Measurements from ENCODE around the gene TTLL5. TPM values are rescaled to one million over a fixed set of nuclear protein-coding genes. Genes with fewer than 3 reads are reported as not detected.

TTLL5 gene
- total RNA-seq, 3 donors from 2014 or later (not counting 1 experiment from before 2014, with no cell fraction given): 27.1 to 34.3 (median 32.5) TPM

DNA sequence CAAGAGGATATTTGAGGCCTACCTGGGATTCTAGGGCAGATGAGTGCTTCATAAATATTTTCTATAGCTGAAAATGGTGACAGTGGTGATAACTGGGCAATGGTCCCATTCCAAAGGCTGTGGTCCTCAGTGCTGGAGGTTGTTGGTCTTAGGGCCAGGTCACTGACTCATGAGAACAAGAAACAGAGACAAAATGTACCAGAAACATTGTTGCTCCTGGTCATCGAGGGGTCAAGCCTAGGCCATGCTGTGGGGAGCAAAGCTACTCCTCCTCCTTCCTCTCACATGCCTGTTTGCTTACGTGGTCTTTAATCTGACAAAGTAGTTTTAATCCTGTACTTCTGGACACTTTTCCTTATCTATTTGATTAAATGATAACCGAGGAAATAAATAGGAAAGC, 34.2 kb upstream of the TTLL5 start:
- H3K9me3 ChIP-seq (ENCODE audit: control insufficient read depth, insufficient read depth, low read length): no peaks in the 10 kb centered on the region
- Mint-ChIP-seq H3K36me3 (no peaks in the 10 kb centered on the region), H3K27me3 (ENCODE audit: low read depth in 2 of 2) (no peaks in the 10 kb centered on the region), H3K4me3 (no peak overlapping the region), H3K4me1 (no peaks in the 10 kb centered on the region), H3K27ac (no peak overlapping the region), H3K9me3 (no peaks in the 10 kb centered on the region)
- DNase-seq (no peak), ATAC-seq (no peak)
- H3K27me3 ChIP-seq (ENCODE audit: control insufficient read depth, insufficient read depth, low read length): no peaks in the 10 kb centered on the region
- H3K36me3 ChIP-seq (ENCODE audit: control insufficient read depth, insufficient read depth, low read length): no peaks in the 10 kb centered on the region
- no peak overlapping the region for H3K4me3 ChIP-seq (ENCODE audit: low read length)
- no peaks in the 10 kb centered on the region for H3K4me1 ChIP-seq (ENCODE audit: control insufficient read depth, insufficient read depth, low read length)
- no peak overlapping the region for H3K27ac ChIP-seq (ENCODE audit: low read length)
- TF ChIP-seq, protein P1, sequence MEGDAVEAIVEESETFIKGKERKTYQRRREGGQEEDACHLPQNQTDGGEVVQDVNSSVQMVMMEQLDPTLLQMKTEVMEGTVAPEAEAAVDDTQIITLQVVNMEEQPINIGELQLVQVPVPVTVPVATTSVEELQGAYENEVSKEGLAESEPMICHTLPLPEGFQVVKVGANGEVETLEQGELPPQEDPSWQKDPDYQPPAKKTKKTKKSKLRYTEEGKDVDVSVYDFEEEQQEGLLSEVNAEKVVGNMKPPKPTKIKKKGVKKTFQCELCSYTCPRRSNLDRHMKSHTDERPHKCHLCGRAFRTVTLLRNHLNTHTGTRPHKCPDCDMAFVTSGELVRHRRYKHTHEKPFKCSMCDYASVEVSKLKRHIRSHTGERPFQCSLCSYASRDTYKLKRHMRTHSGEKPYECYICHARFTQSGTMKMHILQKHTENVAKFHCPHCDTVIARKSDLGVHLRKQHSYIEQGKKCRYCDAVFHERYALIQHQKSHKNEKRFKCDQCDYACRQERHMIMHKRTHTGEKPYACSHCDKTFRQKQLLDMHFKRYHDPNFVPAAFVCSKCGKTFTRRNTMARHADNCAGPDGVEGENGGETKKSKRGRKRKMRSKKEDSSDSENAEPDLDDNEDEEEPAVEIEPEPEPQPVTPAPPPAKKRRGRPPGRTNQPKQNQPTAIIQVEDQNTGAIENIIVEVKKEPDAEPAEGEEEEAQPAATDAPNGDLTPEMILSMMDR (IDR thresholded peaks at IDR 0.05): no peak
- 81% methylated on average over 1 of the region's 3 CpGs for WGBS (ENCODE audit: insufficient coverage)
- intact Hi-C loops (cut with micrococcal nuclease): no loop called here

DNA sequence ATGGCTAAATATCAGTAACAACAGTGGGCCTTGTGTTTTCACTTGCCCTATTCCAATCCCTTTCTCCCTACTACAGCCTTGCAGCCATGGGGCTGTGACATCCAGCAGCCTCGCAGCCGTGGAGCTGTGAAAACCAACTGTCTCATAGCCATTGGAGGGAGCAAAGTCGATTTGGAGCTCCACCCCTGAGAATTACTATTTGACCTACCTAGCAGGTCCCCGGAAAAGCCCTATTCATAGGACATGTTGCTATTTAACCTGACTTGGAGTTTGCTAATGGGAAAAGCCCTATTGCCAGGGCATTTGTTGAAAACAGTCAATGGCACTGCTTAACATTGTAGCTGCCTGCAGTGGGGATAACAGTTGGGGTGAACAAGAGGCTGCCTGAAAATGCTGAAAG, 33.6 kb upstream of the TTLL5 start:
- no peak for DNase-seq
- H3K4me3 Mint-ChIP-seq: no peak overlapping the region
- Histone ChIP-seq H3K27me3 (ENCODE audit: control insufficient read depth, insufficient read depth, low read length) (no peaks in the 10 kb centered on the region), H3K36me3 (ENCODE audit: control insufficient read depth, insufficient read depth, low read length) (no peaks in the 10 kb centered on the region), H3K27ac (ENCODE audit: low read length) (no peak overlapping the region), H3K4me1 (ENCODE audit: control insufficient read depth, insufficient read depth, low read length) (no peaks in the 10 kb centered on the region), H3K4me3 (ENCODE audit: low read length) (no peak overlapping the region), H3K9me3 (ENCODE audit: control insufficient read depth, insufficient read depth, low read length) (no peaks in the 10 kb centered on the region)
- H3K27me3 Mint-ChIP-seq (ENCODE audit: low read depth in 2 of 2): no peaks in the 10 kb centered on the region
- ATAC-seq: no peak
- no peaks in the 10 kb centered on the region for H3K9me3 Mint-ChIP-seq
- no peak overlapping the region for H3K27ac Mint-ChIP-seq
- TF ChIP-seq, protein P1 (IDR thresholded peaks at IDR 0.05): no peak
- no peaks in the 10 kb centered on the region for H3K36me3 Mint-ChIP-seq
- WGBS (ENCODE audit: insufficient coverage): 96% methylated on average over 4 of the region's 4 CpGs
- H3K4me1 Mint-ChIP-seq: no peaks in the 10 kb centered on the region
- intact Hi-C loops (cut with micrococcal nuclease): no loop called here

DNA sequence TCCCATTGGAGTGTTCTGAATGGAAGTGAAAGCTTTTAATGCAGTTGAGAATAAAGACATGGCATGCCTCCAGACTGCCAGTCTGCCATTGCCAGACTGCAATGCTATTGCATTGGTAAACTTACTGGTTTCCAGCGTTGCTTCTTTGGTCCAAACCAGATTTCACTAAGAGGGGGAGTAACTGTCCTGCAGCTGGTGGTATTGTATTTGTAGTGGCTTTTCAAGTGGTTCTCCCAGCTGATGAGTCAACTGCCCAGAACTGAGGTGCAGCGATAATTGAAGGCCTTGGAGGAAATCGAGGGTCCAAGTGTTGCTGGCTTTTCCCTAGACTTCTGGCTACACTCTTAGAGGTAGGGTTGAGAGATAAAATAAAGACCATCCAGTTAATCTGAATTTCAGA, 32.2 kb upstream of the TTLL5 start:
- no peak overlapping the region for H3K4me3 ChIP-seq (ENCODE audit: low read length)
- WGBS (ENCODE audit: insufficient coverage): 91% methylated on average over 3 of the region's 3 CpGs
- no peak overlapping the region for H3K27ac ChIP-seq (ENCODE audit: low read length)
- no peak for ATAC-seq
- TF ChIP-seq, protein P1 (IDR thresholded peaks at IDR 0.05): no peak
- H3K4me1 Mint-ChIP-seq: no peaks in the 10 kb centered on the region
- intact Hi-C loops (cut with micrococcal nuclease): no loop called here
- no peaks in the 10 kb centered on the region for H3K36me3 Mint-ChIP-seq
- no peaks in the 10 kb centered on the region for H3K27me3 ChIP-seq (ENCODE audit: control insufficient read depth, insufficient read depth, low read length)
- H3K9me3 Mint-ChIP-seq: no peaks in the 10 kb centered on the region
- no peak overlapping the region for H3K27ac Mint-ChIP-seq
- no peak for DNase-seq
- no peaks in the 10 kb centered on the region for H3K27me3 Mint-ChIP-seq (ENCODE audit: low read depth in 2 of 2)
- H3K4me1 ChIP-seq (ENCODE audit: control insufficient read depth, insufficient read depth, low read length): no peaks in the 10 kb centered on the region
- no peak overlapping the region for H3K4me3 Mint-ChIP-seq
- no peaks in the 10 kb centered on the region for H3K9me3 ChIP-seq (ENCODE audit: control insufficient read depth, insufficient read depth, low read length)
- H3K36me3 ChIP-seq (ENCODE audit: control insufficient read depth, insufficient read depth, low read length): no peaks in the 10 kb centered on the region

DNA sequence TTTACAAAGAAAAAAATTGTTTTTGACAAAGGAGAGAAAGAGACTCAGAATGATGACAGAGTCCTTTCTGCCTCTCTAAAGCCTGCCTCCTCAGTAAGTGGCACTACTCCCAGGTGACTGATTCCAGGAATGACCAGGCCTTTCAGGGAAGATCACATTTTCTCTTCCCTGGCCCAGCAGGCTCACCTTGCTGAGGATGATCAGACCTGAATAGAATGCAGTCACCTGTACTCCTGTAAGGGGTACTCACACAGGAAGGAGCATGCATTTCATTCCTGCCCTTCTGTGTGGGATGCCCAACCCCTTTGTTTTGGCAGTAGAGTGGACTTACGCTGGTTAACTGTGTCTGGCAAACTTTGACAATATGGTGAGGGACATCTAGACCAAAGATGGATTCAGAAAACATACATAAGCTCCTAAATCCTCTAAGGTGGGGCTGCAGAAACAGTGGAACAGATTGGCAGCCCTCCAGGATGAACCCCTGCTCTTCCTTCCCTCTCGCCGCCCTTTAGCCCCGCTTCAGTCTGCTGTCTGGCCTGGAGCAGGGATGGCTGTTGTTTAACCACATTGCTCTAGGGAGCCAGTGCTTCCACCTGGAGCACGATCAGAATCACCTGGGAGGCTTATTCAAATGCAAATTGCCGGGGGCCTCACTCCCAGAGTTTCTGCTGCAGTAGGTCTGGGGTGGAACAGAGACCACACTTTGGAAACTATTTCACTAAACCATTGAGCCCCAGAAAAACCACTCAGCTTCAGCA, 30.2 kb upstream of the TTLL5 start:
- no peak overlapping the region for H3K27ac ChIP-seq (ENCODE audit: low read length)
- no peaks in the 10 kb centered on the region for H3K4me1 ChIP-seq (ENCODE audit: control insufficient read depth, insufficient read depth, low read length)
- H3K27me3 ChIP-seq (ENCODE audit: control insufficient read depth, insufficient read depth, low read length): no peaks in the 10 kb centered on the region
- Mint-ChIP-seq H3K4me1 (no peaks in the 10 kb centered on the region), H3K9me3 (no peaks in the 10 kb centered on the region), H3K27me3 (ENCODE audit: low read depth in 2 of 2) (no peaks in the 10 kb centered on the region), H3K4me3 (no peak overlapping the region), H3K36me3 (no peaks in the 10 kb centered on the region), H3K27ac (no peak overlapping the region)
- intact Hi-C loops (cut with micrococcal nuclease): no loop called here
- TF ChIP-seq, protein P1 (IDR thresholded peaks at IDR 0.05): no peak
- no peaks in the 10 kb centered on the region for H3K9me3 ChIP-seq (ENCODE audit: control insufficient read depth, insufficient read depth, low read length)
- DNase-seq (no peak), ATAC-seq (no peak)
- WGBS (ENCODE audit: insufficient coverage): 88% methylated on average over 6 of the region's 6 CpGs
- H3K36me3 ChIP-seq (ENCODE audit: control insufficient read depth, insufficient read depth, low read length): no peaks in the 10 kb centered on the region
- H3K4me3 ChIP-seq (ENCODE audit: low read length): no peak overlapping the region

Data from natural killer cell (primary cell).